Neuronal stem cell (in vitro differentiated cells): ENCODE results near the gene MRPL36.
"Not testable (repeated sequence)": the region's sequence is repeated elsewhere in the genome, so short reads cannot be mapped to it uniquely, and the experiment has no call there.

Source experiments
- DNase-seq: peaks from one replicate; pipeline ENCODE4 v3.0.0-alpha.2; 2013; ENCODE audit warnings: low spot score
- H2AFZ ChIP-seq: one replicate; pipeline ENCODE4 v1.6.1; 2013; ENCODE audit warnings: mild to moderate bottlenecking, low read length, inconsistent platforms
- H2AK5ac ChIP-seq: 2 replicates; pipeline ENCODE4 v1.6.1; 2013; ENCODE audit warnings: low read depth, mild to moderate bottlenecking, inconsistent platforms, low read length, moderate library complexity, mixed read lengths
- H2BK120ac ChIP-seq: 2 replicates; pipeline ENCODE4 v1.6.1; 2013; ENCODE audit warnings: low read depth, mild to moderate bottlenecking, inconsistent platforms, low read length, moderate library complexity, mixed read lengths
- H2BK12ac ChIP-seq: one replicate; pipeline ENCODE4 v1.6.1; 2013; ENCODE audit warnings: low read length, inconsistent platforms
- H2BK15ac ChIP-seq: 2 replicates; pipeline ENCODE4 v1.6.1; 2013; ENCODE audit warnings: mild to moderate bottlenecking, low read length, inconsistent platforms, mixed read lengths
- H2BK5ac ChIP-seq: one replicate; pipeline ENCODE4 v1.6.1; 2013; ENCODE audit warnings: inconsistent platforms, mild to moderate bottlenecking, low read length, moderate library complexity
- H3K14ac ChIP-seq: one replicate; pipeline ENCODE4 v1.6.1; 2013; ENCODE audit warnings: low read length, inconsistent platforms
- H3K18ac ChIP-seq: 2 replicates; pipeline ENCODE4 v1.6.1; 2013; ENCODE audit warnings: low read length, inconsistent platforms
- H3K23ac ChIP-seq: 2 replicates; pipeline ENCODE4 v1.6.1; 2013; ENCODE audit warnings: low read depth, mild to moderate bottlenecking, mixed read lengths, low read length, inconsistent platforms; ENCODE audit not compliant: poor library complexity
- H3K27ac ChIP-seq: replicated peaks from 3 replicates; pipeline ENCODE4 v1.5.1; 2013; ENCODE audit warnings: low read length, inconsistent platforms
- H3K27me3 ChIP-seq, 3 experiments: 2 replicates each; pipeline ENCODE4 v1.6.1; 2013; ENCODE audit warnings: low read length in 3 of 3, mild to moderate bottlenecking in 2 of 3, inconsistent platforms in 1 of 3, low read depth in 1 of 3, mixed read lengths in 1 of 3, moderate library complexity in 1 of 3; ENCODE audit not compliant: control insufficient read depth in 3 of 3, insufficient read depth in 3 of 3
- H3K36me3 ChIP-seq, 2 donors: replicated peaks in 1 of 2; 2 replicates each; pipeline ENCODE4 v1.6.1; 2013; ENCODE audit warnings: low read length in 2 of 2; ENCODE audit not compliant: control insufficient read depth in 2 of 2, insufficient read depth in 2 of 2
- H3K4ac ChIP-seq: 2 replicates; pipeline ENCODE4 v1.6.1; 2013; ENCODE audit warnings: inconsistent platforms, mild to moderate bottlenecking, low read length, moderate library complexity
- H3K4me1 ChIP-seq, 2 donors: 1 replicate in 1 of 2; 2 replicates in 1 of 2; pipeline ENCODE4 v1.6.1; 2013; ENCODE audit warnings: low read length in 2 of 2, low read depth in 1 of 2; ENCODE audit not compliant: control insufficient read depth in 2 of 2, insufficient read depth in 1 of 2
- H3K4me2 ChIP-seq: one replicate; pipeline ENCODE4 v1.6.1; 2013; ENCODE audit warnings: mild to moderate bottlenecking, low read length, inconsistent platforms; ENCODE audit not compliant: insufficient read depth, poor library complexity, severe bottlenecking
- H3K4me3 ChIP-seq, 2 donors: 2 replicates each; pipeline ENCODE4 v1.5.1; 2013; ENCODE audit warnings: low read length in 2 of 2, mild to moderate bottlenecking in 2 of 2, inconsistent platforms in 1 of 2, moderate library complexity in 1 of 2
- H3K79me1 ChIP-seq: one replicate; pipeline ENCODE4 v1.6.1; 2013; ENCODE audit warnings: low read depth, mild to moderate bottlenecking, inconsistent platforms, low read length, moderate library complexity
- H3K9ac ChIP-seq: one replicate; pipeline ENCODE4 v1.6.1; 2013; ENCODE audit warnings: mild to moderate bottlenecking, low read depth, low read length, inconsistent platforms; ENCODE audit not compliant: poor library complexity
- H3K9me3 ChIP-seq, 2 donors: replicated peaks in 1 of 2; 2 replicates each; pipeline versions ENCODE3 to v1.6.1; 2013; ENCODE audit warnings: low read length in 2 of 2, mild to moderate bottlenecking in 2 of 2, inconsistent platforms in 1 of 2, low read depth in 1 of 2, mixed read lengths in 1 of 2, moderate library complexity in 1 of 2; ENCODE audit not compliant: control insufficient read depth in 2 of 2, insufficient read depth in 1 of 2
- H4K8ac ChIP-seq: one replicate; pipeline ENCODE4 v1.6.1; 2013; ENCODE audit warnings: low read depth, mild to moderate bottlenecking, inconsistent platforms, low read length, moderate library complexity
- H4K91ac ChIP-seq: one replicate; pipeline ENCODE4 v1.6.1; 2013; ENCODE audit warnings: low read length, low read depth, mild to moderate bottlenecking, inconsistent platforms; ENCODE audit not compliant: poor library complexity
- WGBS, 2 donors: extraction: QIAGEN DNeasy Blood & Tissue Kit; methylation state at CpG; one replicate each; pipeline ENCODE4 v1.1.7; 2013; ENCODE audit warnings: missing lambda C conversion rate in 2 of 2, mixed read lengths in 1 of 2; ENCODE audit not compliant: insufficient read length in 2 of 2, insufficient replicate concordance in 1 of 2; ENCODE audit errors: extremely low coverage in 2 of 2; 5-methylcytosine and 5-hydroxymethylcytosine counted together

The MRPL36 gene

GRCh38 chr5:1799110-1799601 is 481 bp downstream of the MRPL36 start:
- no CpG with 5 or more reads among the region's 35 CpGs for WGBS, 2 donors
- Histone ChIP-seq H3K9me3 (no peaks in the 10 kb centered on the region), H3K27ac (no peak overlapping the region), H3K14ac (no peak overlapping the region), H3K36me3 (peaks cover 27 to 51% of the 10 kb centered on the region in 2 donors), H3K27me3 (no peaks in the 10 kb centered on the region), H2BK5ac (peak overlapping the region; percentile 66), H3K4ac (no peak overlapping the region), H3K9ac (peak overlapping the region; percentile 94), H3K4me3 (peak overlapping the region; percentile 90 to 92), H3K4me2 (peak overlapping the region; percentile 75), H2AFZ (peak overlapping the region; percentile 90), H2BK15ac (no peak overlapping the region), H3K23ac (peak overlapping the region; percentile 94), H4K8ac (no peak overlapping the region), H2BK120ac (peak overlapping the region; percentile 77), H3K4me1 (peaks cover 5 to 7% of the 10 kb centered on the region in 2 donors), H3K18ac (peak overlapping the region; percentile 93), H2AK5ac (peak overlapping the region; percentile 95), H3K79me1 (peaks cover 14% of the 10 kb centered on the region), H4K91ac (no peak overlapping the region), H2BK12ac (no peak overlapping the region)
- DNase-seq: no peak

- H3K14ac ChIP-seq, DNase-seq, H3K23ac ChIP-seq, H2AFZ ChIP-seq, H2BK120ac ChIP-seq, H2BK5ac ChIP-seq, H3K4ac ChIP-seq, H3K27ac ChIP-seq, H3K4me1 ChIP-seq, H2BK12ac ChIP-seq, H4K91ac ChIP-seq, H3K18ac ChIP-seq, H2BK15ac ChIP-seq, H3K27me3 ChIP-seq, H3K9ac ChIP-seq, H3K9me3 ChIP-seq, H4K8ac ChIP-seq: not testable (repeated sequence)
- H2AK5ac ChIP-seq: peak overlapping the region; percentile 95
- peak overlapping the region in 1 of 2 donors; percentile 90 for H3K4me3 ChIP-seq
- H3K36me3 ChIP-seq: peaks cover 22 to 45% of the 10 kb centered on the region in 2 donors
- H3K79me1 ChIP-seq: peaks cover 13% of the 10 kb centered on the region
- peak overlapping the region; percentile 75 for H3K4me2 ChIP-seq
- no CpG with 5 or more reads among the region's 16 CpGs for WGBS, 2 donors
These were observed 1.0 kb downstream of the MRPL36 start for GRCh38 chr5:1798589-1798988.

- H2AK5ac ChIP-seq: no peak overlapping the region
- H3K9ac ChIP-seq: no peak overlapping the region
These were observed 1.8 kb downstream of the MRPL36 start for GRCh38 chr5:1797855-1798254.

GRCh38 chr5:1797103-1797800 is 2.4 kb downstream of the MRPL36 start:
- Histone ChIP-seq H3K79me1 (peaks cover 11% of the 10 kb centered on the region), H3K14ac (no peak overlapping the region)
- no CpG with 5 or more reads among the region's 18 CpGs for WGBS, 2 donors

More at GRCh38 chr5:1797855-1798254, 1.8 kb downstream of the MRPL36 start:
- no CpG with 5 or more reads among the region's 11 CpGs for WGBS, 2 donors
- no peak overlapping the region for H2BK5ac ChIP-seq
- no peak overlapping the region for H2AFZ ChIP-seq
- peaks cover 11% of the 10 kb centered on the region for H3K79me1 ChIP-seq
- peaks cover 17 to 38% of the 10 kb centered on the region in 2 donors for H3K36me3 ChIP-seq
- no peak overlapping the region for H2BK120ac ChIP-seq
- DNase-seq: no peak
- peak overlapping the region; percentile 43 for H3K23ac ChIP-seq
- H4K91ac ChIP-seq: no peak overlapping the region
- no peak overlapping the region for H3K18ac ChIP-seq
- H3K27me3 ChIP-seq: no peaks in the 10 kb centered on the region
- no peak overlapping the region for H3K4me3 ChIP-seq
- no peak overlapping the region for H2BK15ac ChIP-seq
- H2BK12ac ChIP-seq: no peak overlapping the region
- H4K8ac ChIP-seq: no peak overlapping the region
- no peak overlapping the region for H3K27ac ChIP-seq
- H3K4me2 ChIP-seq: no peak overlapping the region
- H3K14ac ChIP-seq: no peak overlapping the region
- no peaks in the 10 kb centered on the region for H3K9me3 ChIP-seq
- peaks cover 5 to 6% of the 10 kb centered on the region in 2 donors for H3K4me1 ChIP-seq
- H3K4ac ChIP-seq: no peak overlapping the region

More at GRCh38 chr5:1797103-1797800, 2.4 kb downstream of the MRPL36 start:
- no peak overlapping the region for H2BK15ac ChIP-seq
- H3K4ac ChIP-seq: no peak overlapping the region
- no peak overlapping the region for H3K18ac ChIP-seq
- no peaks in the 10 kb centered on the region for H3K9me3 ChIP-seq
- H3K4me1 ChIP-seq: peaks cover 5% of the 10 kb centered on the region in 2 donors
- H4K91ac ChIP-seq: no peak overlapping the region
- no peak overlapping the region for H2BK5ac ChIP-seq
- no peak overlapping the region for H2AFZ ChIP-seq
- no peak overlapping the region for H4K8ac ChIP-seq
- H3K27me3 ChIP-seq: no peaks in the 10 kb centered on the region
- no peak overlapping the region for H2BK12ac ChIP-seq
- H3K23ac ChIP-seq: no peak overlapping the region
- no peak overlapping the region for H2AK5ac ChIP-seq
- H3K27ac ChIP-seq: no peak overlapping the region
- DNase-seq: no peak
- no peak overlapping the region for H3K4me2 ChIP-seq
- peaks cover 16 to 32% of the 10 kb centered on the region in 2 donors for H3K36me3 ChIP-seq
- no peak overlapping the region for H2BK120ac ChIP-seq
- H3K4me3 ChIP-seq: no peak overlapping the region
- no peak overlapping the region for H3K9ac ChIP-seq
